Ascending aorta (tissue), 2 donors: Measurements from ENCODE around the gene FATE1. TPM values are rescaled to one million over a fixed set of nuclear protein-coding genes. Genes with fewer than 3 reads are reported as not detected.

Experiments
- DNase-seq, 2 donors: peaks; one replicate each; pipeline ENCODE4 v3.0.0-alpha.2; 2019; ENCODE audit warnings: low spot score in 2 of 2
- H3K27ac ChIP-seq, 2 donors: fragments of 200-600 bp; sonication (generic); one replicate each; pipeline ENCODE4 v1.5.1; 2016 to 2017; ENCODE audit warnings: mild to moderate bottlenecking in 1 of 2
- H3K27me3 ChIP-seq: fragments of 200-600 bp; sonication (generic); one replicate; pipeline ENCODE4 v1.5.1; 2017
- H3K36me3 ChIP-seq, 2 donors: fragments of 200-600 bp; sonication (generic); one replicate each; pipeline ENCODE4 v1.5.1; 2016
- H3K4me1 ChIP-seq, 2 donors: fragments of 200-600 bp; sonication (generic); one replicate each; pipeline ENCODE4 v1.5.1; 2016 to 2017; ENCODE audit warnings: mild to moderate bottlenecking in 1 of 2
- H3K4me3 ChIP-seq, 2 donors: fragments of 200-600 bp; sonication (generic); one replicate each; pipeline ENCODE4 v1.5.1; 2016 to 2017; ENCODE audit warnings: mild to moderate bottlenecking in 1 of 2
- H3K9me3 ChIP-seq, 2 donors: fragments of 200-600 bp; sonication (generic); one replicate each; pipeline ENCODE4 v1.5.1; 2016
- CTCF ChIP-seq, 3 experiments: fragments of 200-600 bp in 2 of 3; fragments of 450-650 bp in 1 of 3; sonication (generic) in 2 of 3; IDR thresholded peaks; one replicate each; pipeline ENCODE4 v1.5.1; 2016 to 2019; ENCODE audit warnings: antibody characterized with exemption in 3 of 3, mild to moderate bottlenecking in 1 of 3, moderate library complexity in 1 of 3
- intact Hi-C: fragments of 100-400 bp; cut with DNase I; formaldehyde crosslinking; loops from one replicate; pipeline ENCODE4 v1.15.1; 2023
- total RNA-seq: library from RNA; depleted of rRNA; stranded (reverse); fragments of >200 nt; gene quantifications from one replicate; pipeline ENCODE4 v1.1.0, GENCODE V29; 2016

Gene FATE1, protein sequence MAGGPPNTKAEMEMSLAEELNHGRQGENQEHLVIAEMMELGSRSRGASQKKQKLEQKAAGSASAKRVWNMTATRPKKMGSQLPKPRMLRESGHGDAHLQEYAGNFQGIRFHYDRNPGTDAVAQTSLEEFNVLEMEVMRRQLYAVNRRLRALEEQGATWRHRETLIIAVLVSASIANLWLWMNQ
- not detected for total RNA-seq

DNA sequence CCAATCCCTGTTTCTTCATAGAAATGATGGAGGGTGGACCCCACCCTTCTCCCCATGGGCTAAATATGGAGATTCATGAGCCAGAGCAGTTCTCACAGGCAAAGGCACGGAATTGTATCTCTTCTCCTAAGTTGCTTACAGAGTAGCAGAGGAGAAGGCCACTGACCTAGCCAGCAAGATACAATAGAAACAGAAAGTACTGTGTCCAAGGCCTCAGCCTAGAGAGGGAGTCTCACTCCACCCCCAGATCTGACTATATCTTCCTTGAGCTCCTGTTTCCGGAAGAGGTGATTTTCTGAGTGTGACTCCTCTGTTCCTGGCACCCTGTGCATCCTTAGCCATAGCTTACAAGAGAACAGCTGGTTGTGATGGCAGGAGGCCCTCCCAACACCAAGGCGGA lies at the start of gene FATE1:
Gene FATE1 (plus strand): TSS at position 284 of the 400 bp plus-strand sequence. CDS start 85 bp downstream, at position 369.
- no peak for TF ChIP-seq CTCF (IDR thresholded peaks at IDR 0.05)
- Histone ChIP-seq H3K4me1 (no peaks in the 10 kb centered on the region), H3K36me3 (no peaks in the 10 kb centered on the region), H3K4me3 (no peak within 1 kb of the TSS), H3K9me3 (no peaks in the 10 kb centered on the region), H3K27ac (no peak within 1 kb of the TSS), H3K27me3 (no peaks in the 10 kb centered on the region)
- intact Hi-C loops = no loop called here
- no peak for DNase-seq

- Histone ChIP-seq H3K4me1 (no peaks in the 10 kb centered on the region), H3K9me3 (no peaks in the 10 kb centered on the region), H3K27me3 (no peaks in the 10 kb centered on the region), H3K4me3 (no peak overlapping the region), H3K27ac (no peak overlapping the region), H3K36me3 (no peaks in the 10 kb centered on the region)
- no peak for DNase-seq
- intact Hi-C loops = no loop called here
- TF ChIP-seq CTCF (IDR thresholded peaks at IDR 0.05) = no peak
Observed at GRCh38 chrX:151675121-151675746, 40.6 kb upstream of the FATE1 start.

- Histone ChIP-seq H3K36me3 (no peaks in the 10 kb centered on the region), H3K9me3 (no peaks in the 10 kb centered on the region), H3K27me3 (no peaks in the 10 kb centered on the region), H3K27ac (no peak overlapping the region), H3K4me3 (no peak overlapping the region), H3K4me1 (no peaks in the 10 kb centered on the region)
- no peak for TF ChIP-seq CTCF (IDR thresholded peaks at IDR 0.05)
- DNase-seq = no peak
- intact Hi-C loops = no loop called here
Observed at GRCh38 chrX:151676196-151676595, 39.6 kb upstream of the FATE1 start.

DNA sequence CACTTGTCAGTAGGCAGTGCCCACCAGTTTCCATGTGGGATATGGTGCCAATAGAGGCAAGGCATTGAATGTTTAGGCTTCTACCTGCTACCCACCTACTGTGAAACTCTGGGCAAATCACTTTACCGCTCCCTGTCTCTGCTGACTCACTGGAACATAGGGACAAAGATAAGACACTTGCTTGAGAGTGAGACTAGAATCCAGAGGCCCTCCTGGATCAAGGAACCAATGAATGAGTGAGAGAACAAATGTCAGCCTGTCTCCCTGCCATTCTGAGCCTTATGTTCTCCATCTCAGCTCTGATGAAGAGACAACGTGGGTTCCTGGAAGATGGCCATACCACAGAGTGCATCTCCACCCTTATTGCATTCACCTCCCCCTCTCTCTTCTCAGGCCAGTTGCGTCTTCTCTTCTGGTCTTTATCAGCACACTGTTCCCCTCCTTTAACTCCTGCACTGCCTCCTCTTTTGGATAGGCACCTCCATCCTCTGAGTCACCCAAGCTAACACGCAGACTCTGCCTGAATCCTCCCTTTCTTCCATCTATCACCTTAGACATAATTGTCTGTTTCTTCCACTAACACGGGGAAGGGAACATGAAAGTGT lies 35.9 kb upstream of the FATE1 start:
- no peak overlapping the region for H3K27ac ChIP-seq
- no peaks in the 10 kb centered on the region for H3K9me3 ChIP-seq
- DNase-seq = no peak
- no peaks in the 10 kb centered on the region for H3K4me1 ChIP-seq
- intact Hi-C loops = no loop called here
- no peak overlapping the region for H3K4me3 ChIP-seq
- no peak for TF ChIP-seq CTCF (IDR thresholded peaks at IDR 0.05)
- no peaks in the 10 kb centered on the region for H3K27me3 ChIP-seq
- no peaks in the 10 kb centered on the region for H3K36me3 ChIP-seq

GRCh38 chrX:151680805-151681204 lies 35.0 kb upstream of the FATE1 start:
- intact Hi-C loops = no loop called here

More at GRCh38 chrX:151680805-151681204, 35.0 kb upstream of the FATE1 start:
- no peaks in the 10 kb centered on the region for H3K27me3 ChIP-seq
- DNase-seq = no peak
- no peak overlapping the region for H3K4me3 ChIP-seq
- TF ChIP-seq CTCF (IDR thresholded peaks at IDR 0.05) = peak in 1 of 3 experiments; percentile 30
- H3K36me3 ChIP-seq = no peaks in the 10 kb centered on the region
- H3K9me3 ChIP-seq = no peaks in the 10 kb centered on the region
- no peaks in the 10 kb centered on the region for H3K4me1 ChIP-seq
- H3K27ac ChIP-seq = no peak overlapping the region
